GM12875 (cell line): ENCODE results near the gene DNAJC18.
A peak's percentile ranks its signal among the peaks of the same experiment; 100 is the strongest.
"Not testable (repeated sequence)": the region's sequence is repeated elsewhere in the genome, so short reads cannot be mapped to it uniquely, and the experiment has no call there.

Experiments used
- H3K4me3 ChIP-seq: one replicate; pipeline ENCODE4 v1.5.1; 2011; ENCODE audit warnings: low read depth, low read length, control low read depth
- TF ChIP-seq, protein P1 (sequence below): IDR thresholded peaks from 2 replicates; pipeline ENCODE4 v1.5.1; 2011; ENCODE audit warnings: low read depth, mild to moderate bottlenecking, control low read depth, inconsistent platforms, low read length, moderate library complexity, borderline replicate concordance; ENCODE audit not compliant: insufficient read depth

Gene DNAJC18

DNA sequence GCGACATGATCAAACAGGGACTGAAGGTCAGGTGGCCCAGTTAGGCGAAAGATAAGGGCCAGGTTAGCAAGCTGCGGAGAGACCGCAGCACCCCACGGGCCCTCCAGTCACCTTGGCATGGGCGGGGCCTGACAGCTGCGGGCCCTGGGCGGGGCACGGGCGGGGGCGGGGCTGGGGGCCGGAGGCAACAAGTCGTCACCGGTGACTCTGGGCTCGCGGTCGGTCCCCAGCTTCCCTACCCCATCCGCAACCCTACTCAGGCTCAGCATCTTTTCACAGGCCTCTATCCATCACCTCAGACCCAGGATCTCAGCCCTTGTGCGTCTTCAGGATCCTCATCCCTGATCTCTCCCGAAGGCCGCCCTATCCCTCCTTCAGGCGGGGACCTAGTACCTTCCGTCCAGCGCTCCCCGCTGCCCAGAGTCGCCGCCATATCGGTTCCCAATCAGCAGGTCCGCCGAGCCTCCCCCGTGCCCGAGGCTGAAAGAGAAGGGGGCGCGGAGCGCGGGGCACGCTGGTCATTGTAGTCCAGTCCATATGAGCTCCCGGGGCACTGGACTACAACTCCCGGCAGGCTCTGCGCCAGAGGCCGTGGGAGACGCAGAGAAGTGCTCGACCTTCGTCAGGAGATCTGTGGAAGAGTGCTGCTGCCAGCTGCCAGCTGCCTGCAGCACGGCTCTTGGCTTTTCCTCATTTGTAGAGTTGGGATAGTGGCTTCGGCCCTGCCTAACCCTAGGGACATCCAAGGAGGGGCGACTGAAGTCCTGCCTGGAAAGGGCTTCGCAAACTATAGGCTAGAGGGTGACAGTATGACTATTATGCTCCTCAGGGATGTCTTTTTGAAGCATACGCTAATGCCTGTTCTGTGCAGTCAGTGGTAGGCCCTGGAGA is at the start of gene DNAJC18:
Gene DNAJC18, minus strand, starts transcription at position 513 of the 891 bp plus-strand sequence. Its CDS starts 80 bp downstream, at position 433.
- peak within 1 kb of the TSS; percentile 92 for H3K4me3 ChIP-seq
- TF ChIP-seq, protein P1, sequence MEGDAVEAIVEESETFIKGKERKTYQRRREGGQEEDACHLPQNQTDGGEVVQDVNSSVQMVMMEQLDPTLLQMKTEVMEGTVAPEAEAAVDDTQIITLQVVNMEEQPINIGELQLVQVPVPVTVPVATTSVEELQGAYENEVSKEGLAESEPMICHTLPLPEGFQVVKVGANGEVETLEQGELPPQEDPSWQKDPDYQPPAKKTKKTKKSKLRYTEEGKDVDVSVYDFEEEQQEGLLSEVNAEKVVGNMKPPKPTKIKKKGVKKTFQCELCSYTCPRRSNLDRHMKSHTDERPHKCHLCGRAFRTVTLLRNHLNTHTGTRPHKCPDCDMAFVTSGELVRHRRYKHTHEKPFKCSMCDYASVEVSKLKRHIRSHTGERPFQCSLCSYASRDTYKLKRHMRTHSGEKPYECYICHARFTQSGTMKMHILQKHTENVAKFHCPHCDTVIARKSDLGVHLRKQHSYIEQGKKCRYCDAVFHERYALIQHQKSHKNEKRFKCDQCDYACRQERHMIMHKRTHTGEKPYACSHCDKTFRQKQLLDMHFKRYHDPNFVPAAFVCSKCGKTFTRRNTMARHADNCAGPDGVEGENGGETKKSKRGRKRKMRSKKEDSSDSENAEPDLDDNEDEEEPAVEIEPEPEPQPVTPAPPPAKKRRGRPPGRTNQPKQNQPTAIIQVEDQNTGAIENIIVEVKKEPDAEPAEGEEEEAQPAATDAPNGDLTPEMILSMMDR, result no peak

DNA sequence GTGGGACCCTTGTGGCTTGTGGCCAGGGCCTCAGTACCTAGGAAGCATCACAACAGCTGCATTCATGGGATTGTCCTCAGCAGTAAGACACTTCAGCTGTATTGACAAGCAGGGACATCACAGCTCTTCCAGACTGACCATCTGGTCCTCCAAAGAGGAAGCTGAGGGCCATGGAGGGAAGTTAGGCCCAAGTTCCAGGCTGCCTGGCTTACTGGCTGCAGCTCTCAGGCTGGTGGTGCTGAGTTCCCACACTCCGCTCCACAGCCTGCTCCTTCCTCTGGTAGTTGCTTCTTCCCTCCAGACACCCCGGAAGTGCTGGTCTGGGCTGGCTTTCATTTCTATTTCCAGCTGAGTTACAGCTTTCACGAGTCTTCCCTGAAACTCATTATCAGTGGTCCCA is 48.9 kb upstream of the DNAJC18 start:
- H3K4me3 ChIP-seq, result no peak overlapping the region
- TF ChIP-seq, protein P1, result no peak

DNA sequence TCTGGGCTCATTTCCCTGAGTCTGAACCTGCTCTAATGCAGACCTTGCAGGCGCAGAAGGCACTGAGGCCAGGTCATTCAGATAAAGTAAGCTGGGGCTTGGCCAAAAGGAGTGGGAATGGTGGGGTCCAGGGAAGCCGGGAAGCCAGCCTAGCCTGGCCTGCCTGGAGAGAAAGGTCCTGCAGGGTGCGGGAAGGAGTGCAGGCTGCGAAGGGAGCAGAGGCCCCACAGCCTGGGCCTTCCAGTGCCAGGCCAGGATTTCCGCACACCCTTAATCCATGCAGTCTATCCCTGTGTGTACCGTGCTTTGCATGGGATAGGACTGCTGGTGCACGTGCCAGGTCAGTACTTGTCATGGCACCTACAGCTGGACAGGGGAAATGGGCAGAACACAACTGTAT is 46.9 kb upstream of the DNAJC18 start:
- TF ChIP-seq, protein P1, result no peak
- no peak overlapping the region for H3K4me3 ChIP-seq

DNA sequence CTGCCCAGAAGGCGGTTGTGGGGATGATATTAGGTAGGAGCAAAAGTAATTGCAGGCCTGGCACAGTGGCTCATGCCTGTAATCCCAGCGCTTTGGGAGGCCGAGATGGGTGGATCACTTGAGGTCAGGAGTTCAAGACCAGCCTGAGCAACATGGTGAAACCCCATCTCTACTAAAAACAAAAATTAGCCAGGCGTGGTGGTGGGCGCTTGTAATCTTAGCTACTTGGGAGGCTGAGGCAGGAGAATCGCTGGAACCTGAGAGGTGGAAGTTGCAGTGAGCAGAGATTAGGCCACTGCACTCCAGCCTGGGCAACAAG is 43.5 kb upstream of the DNAJC18 start:
- peak overlapping the region; percentile 40 for H3K4me3 ChIP-seq

DNA sequence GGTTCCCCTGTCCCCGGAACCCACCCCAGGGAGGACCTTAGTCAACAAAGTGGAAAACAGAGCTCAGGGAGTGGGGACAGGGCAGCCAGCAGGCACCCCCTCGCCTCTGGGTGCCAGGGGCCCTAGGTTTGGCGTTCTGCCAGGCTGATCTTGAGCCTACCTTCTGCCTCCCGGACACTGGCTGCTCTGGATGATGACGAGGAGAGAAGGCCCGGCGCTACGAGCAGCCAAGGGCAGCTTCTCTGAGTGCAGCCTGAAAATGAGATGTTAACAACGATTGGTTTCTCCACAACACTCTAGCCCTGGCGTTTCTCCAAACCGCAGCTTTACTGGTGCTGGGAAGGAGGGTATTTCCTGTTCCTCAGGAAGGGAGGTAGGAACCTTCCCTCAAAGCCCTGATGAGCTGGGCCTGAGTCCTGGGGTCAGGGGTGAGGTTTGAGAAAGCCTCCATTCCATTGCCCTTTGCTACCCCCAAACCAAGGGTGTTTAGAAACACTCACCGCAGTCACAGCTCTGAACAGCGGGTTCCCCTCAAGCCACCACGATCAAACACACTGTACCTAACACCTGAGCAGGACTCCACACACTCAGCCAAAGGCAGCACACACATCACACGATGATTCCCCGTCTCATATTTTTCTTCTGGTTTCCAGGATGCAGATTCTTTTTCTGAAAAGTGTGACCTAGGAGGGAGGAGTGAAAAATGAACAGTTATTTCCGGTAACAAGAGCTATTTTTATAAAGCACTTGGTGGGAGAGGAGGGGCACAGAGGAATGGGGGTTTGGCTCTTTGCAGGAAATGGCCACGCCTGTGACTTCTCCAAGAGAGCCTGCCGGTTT is 42.9 kb upstream of the DNAJC18 start, which contains the start of gene STING1:
Gene STING1, minus strand, starts transcription at position 709 of the 840 bp plus-strand sequence. CDS start 1,054 bp downstream, outside the sequence.
- peak within 1 kb of the TSS; percentile 40 for H3K4me3 ChIP-seq

DNA sequence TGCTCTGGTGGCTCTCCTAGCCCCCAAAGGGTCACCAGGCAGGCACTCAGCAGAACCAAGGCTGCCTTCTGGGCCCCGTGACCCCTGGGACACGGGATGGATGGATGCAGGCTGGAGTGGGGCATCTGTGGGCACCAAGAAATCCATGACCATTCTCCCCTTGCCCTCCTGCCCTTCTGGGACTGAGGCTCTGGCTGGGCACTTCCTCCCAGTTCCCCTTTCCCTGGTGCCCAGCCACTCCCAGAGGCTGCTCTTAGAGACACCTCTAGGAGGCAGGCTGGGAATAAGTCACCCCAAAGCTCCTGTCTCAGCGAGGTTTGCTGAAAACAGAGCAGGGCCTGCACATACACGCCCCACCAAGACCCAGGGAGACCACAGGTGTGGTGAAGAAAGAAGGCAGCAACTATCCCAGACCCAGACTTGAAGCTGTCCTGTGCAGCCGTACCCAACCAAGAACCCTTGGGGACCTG is 42.3 kb upstream of the DNAJC18 start:
- TF ChIP-seq, protein P1, result no peak
- peak overlapping the region; percentile 40 for H3K4me3 ChIP-seq

More for the DNA sequence above, 42.9 kb upstream of the DNAJC18 start, which contains the start of gene STING1:
- TF ChIP-seq, protein P1, result no peak

DNA sequence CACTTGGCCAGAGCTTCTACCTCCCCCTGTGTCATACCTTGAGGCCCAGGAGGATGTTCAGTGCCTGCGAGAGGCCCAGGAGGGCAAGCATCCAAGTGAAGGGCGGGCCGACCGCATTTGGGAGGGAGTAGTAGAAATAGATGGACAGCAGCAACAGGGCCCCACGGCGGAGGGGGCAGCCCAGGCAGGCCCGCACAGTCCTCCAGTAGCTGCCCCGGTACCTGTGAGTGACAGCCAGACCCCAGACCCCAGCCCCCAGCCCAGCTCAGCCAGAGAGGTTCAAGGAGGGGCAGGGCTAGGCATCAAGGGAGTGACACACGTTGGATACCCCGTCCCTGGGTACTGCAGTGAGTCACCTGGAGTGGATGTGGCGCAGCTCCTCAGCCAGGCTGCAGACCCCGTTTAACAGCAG is 41.8 kb upstream of the DNAJC18 start:
- peak overlapping the region; percentile 40 for H3K4me3 ChIP-seq
- TF ChIP-seq, protein P1, result no peak

DNA sequence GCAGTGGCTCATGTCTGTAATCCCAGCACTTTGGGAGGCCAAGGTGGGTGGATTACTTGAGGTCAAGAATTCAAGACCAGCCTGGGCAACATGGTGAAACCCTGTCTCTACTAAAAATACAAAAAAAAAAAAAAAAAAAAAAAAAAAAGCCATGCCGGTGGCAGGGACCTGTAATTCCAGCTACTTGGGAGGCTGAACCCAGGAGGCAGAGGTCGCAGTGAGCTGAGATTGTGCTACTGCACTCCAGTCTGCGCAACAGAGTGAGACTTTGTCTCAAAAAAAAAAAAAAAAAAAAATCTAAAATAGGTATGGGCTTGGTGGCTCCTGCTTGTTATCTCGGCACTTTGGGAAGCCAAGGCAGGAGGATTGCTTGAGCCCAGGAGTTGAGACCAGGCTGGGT is 40.4 kb upstream of the DNAJC18 start:
- not testable (repeated sequence) for H3K4me3 ChIP-seq

DNA sequence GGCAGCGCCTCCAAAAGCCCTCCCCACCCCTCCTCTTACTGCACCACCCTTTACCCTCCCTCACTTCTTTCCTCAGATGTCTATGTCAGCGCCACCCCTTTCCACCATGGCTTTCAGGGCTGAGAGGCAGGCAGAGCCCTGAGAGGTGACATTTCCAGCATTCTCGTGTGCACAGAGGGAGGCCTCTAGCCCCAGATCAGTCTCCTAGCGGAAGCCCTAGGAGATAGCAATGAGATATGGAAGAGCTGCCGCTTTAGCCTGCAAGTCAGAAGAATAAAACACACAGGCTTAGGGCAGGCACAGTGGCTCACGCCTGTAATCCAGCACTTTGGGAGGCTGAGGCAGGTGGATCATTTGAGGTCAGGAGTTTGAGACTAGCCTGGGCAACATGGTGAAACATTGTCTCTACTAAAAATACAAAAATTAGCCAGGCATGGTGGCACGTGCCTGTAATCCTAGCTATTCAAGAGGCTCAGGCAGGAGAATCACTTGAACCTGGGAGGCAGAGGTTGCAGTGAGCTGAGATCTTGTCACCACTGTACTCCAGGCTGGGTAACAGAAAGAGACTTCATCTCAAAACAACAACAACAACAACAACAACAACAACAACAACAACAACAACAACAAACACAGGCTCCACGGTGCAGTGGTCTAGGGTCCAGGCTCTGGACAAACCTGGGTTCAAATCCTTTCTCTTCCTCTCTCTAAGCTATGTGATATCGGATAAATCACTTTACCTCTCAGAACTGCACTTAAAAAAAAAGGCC is 39.5 kb upstream of the DNAJC18 start:
- H3K4me3 ChIP-seq, result not testable (repeated sequence)
